K562 (cell line): Measurements from ENCODE around the gene CACNA2D2. TPM values are rescaled to one million over a fixed set of nuclear protein-coding genes. Genes with fewer than 3 reads are reported as not detected.

ENCODE experiments used
- ATF1 ChIP-seq, 2 experiments: fragments of 450-650 bp in 1 of 2; IDR thresholded peaks; 2 replicates each; pipeline ENCODE4 v1.6.1; 2016; ENCODE audit warnings: missing compliant biosample characterization in 1 of 2, missing genetic modification characterization in 1 of 2
- EZH2 ChIP-seq: IDR thresholded peaks from 2 replicates; pipeline ENCODE4 v1.6.1; 2012; ENCODE audit warnings: low read depth, mild to moderate bottlenecking, inconsistent platforms, low read length, borderline replicate concordance
- GTF2A2 ChIP-seq: IDR thresholded peaks from 2 replicates; pipeline ENCODE4 v1.6.1; 2016; ENCODE audit warnings: mild to moderate bottlenecking, missing genetic modification characterization, missing compliant biosample characterization
- ILF3 ChIP-seq: fragments of 450-650 bp; IDR thresholded peaks from 2 replicates; pipeline ENCODE4 v1.6.1; 2018; ENCODE audit warnings: antibody characterized with exemption, mild to moderate bottlenecking, moderate library complexity, borderline replicate concordance
- KDM4B ChIP-seq, 2 experiments: fragments of 450-650 bp in 1 of 2; sonication (generic) in 1 of 2; IDR thresholded peaks; 2 replicates each; pipeline ENCODE4 v1.6.1; 2016 to 2017; ENCODE audit warnings: borderline replicate concordance in 2 of 2, antibody characterized with exemption in 1 of 2, low read depth in 1 of 2, mild to moderate bottlenecking in 1 of 2
- MGA ChIP-seq: fragments of 450-650 bp; IDR thresholded peaks from 2 replicates; pipeline ENCODE4 v1.6.1; 2016; ENCODE audit warnings: mild to moderate bottlenecking, moderate library complexity
- NFATC3 ChIP-seq: fragments of 450-650 bp; IDR thresholded peaks from 2 replicates; pipeline ENCODE4 v1.6.1; 2017; ENCODE audit warnings: mild to moderate bottlenecking
- POLR3A ChIP-seq: IDR thresholded peaks from 2 replicates; pipeline ENCODE4 v1.6.1; 2011; ENCODE audit warnings: borderline replicate concordance, mild to moderate bottlenecking, moderate library complexity; ENCODE audit not compliant: insufficient read length, insufficient read depth; ENCODE audit errors: extremely low read depth
- ZNF668 ChIP-seq: fragments of 250-450 bp; sonication (Bioruptor Pico); IDR thresholded peaks from 2 replicates; pipeline ENCODE4 v1.8.0; 2022; ENCODE audit warnings: mild to moderate bottlenecking, inconsistent platforms
- polyA plus RNA-seq, 8 experiments: library from polyadenylated mRNA; depleted of rRNA in 4 of 8; stranded (reverse) in 5 of 8; unstranded in 3 of 8; fragments of >200 nt; fragmentation: Nextera tagmentation in 2 of 8; fragmentation: Illumina TruSeq in 1 of 8; extraction: Ambion mirVana in 2 of 8; extraction: Trizol in 1 of 8; gene quantifications; 2 replicates each; pipeline versions ENCODE4 v1.2.1 to v1.2.3, GENCODE V29; 2011 to 2014; ENCODE audit warnings: inconsistent platforms in 1 of 8, missing spikeins in 1 of 8
- total RNA-seq, 7 experiments: library from RNA; depleted of rRNA in 6 of 7; stranded (reverse); fragments of >200 nt in 6 of 7; fragmentation: Illumina TruSeq in 2 of 7; extraction: Trizol in 2 of 7; gene quantifications; 2 replicates each; pipeline versions ENCODE4 v1.2.1 to v1.2.3, GENCODE V29; 2011 to 2021; ENCODE audit warnings: low replicate concordance in 1 of 7

The CACNA2D2 gene
- total and polyA plus RNA-seq, 9 of the 15 experiments (the other 6 are each of a cell fraction or from before 2014, with no cell fraction given) = 0.11 to 0.58 (median 0.36) TPM; not detected in 2

- TF ChIP-seq MGA (no peak), ATF1 (CRISPR knock-in tag; IDR thresholded peaks at IDR 0.05) (no peak), ATF1 (tag; IDR thresholded peaks at IDR 0.05) (no peak), KDM4B (IDR thresholded peaks at IDR 0.05; ENCODE audit: borderline replicate concordance in 2 of 2, low read depth in 1 of 2) (no peak), NFATC3 (no peak), ILF3 (no peak), EZH2 (no peak), POLR3A (no peak), GTF2A2 (no peak), ZNF668 (CRISPR knock-in tag) (no peak)
These were observed 101.3 kb downstream of the CACNA2D2 start (continued) for GRCh38 chr3:50401978-50402595.
